PC-9 (cell line): ENCODE data around the gene NLGN1.

Source experiments
- EZH2 ChIP-seq: fragments of 200-600 bp; sonication (generic); IDR thresholded peaks from 2 replicates; pipeline ENCODE4 v1.8.0; 2017; ENCODE audit warnings: antibody characterized with exemption, low read depth
- TF ChIP-seq, protein P1 (sequence below): fragments of 200-600 bp; sonication (generic); conservative IDR thresholded peaks from 2 replicates; pipeline ENCODE4 v1.6.1; 2017; ENCODE audit warnings: mixed run types, antibody characterized with exemption, mild to moderate bottlenecking, moderate library complexity

DNA sequence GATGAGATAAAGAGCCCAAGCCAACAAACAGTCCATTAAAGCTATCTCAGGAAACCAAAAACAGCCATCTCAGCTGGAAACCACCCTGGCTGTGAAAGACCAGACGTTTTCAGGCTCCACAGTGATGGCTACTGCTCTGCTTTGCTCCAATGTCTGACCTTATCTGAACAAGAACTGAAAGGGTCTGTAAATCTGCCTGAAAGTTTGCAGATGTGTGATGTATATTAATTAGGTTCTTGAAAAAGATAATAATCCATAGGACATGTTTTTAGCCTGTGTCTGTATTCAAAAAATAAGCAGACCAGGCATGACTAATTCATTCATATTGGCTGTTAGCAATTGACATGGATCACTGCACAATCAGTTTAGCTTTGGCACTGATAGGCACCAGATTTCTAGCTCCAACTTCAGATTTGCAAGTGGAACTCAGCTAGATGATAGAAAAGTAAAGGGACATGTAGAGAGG, 850.2 kb downstream of the NLGN1 start:
- TF ChIP-seq, protein P1, sequence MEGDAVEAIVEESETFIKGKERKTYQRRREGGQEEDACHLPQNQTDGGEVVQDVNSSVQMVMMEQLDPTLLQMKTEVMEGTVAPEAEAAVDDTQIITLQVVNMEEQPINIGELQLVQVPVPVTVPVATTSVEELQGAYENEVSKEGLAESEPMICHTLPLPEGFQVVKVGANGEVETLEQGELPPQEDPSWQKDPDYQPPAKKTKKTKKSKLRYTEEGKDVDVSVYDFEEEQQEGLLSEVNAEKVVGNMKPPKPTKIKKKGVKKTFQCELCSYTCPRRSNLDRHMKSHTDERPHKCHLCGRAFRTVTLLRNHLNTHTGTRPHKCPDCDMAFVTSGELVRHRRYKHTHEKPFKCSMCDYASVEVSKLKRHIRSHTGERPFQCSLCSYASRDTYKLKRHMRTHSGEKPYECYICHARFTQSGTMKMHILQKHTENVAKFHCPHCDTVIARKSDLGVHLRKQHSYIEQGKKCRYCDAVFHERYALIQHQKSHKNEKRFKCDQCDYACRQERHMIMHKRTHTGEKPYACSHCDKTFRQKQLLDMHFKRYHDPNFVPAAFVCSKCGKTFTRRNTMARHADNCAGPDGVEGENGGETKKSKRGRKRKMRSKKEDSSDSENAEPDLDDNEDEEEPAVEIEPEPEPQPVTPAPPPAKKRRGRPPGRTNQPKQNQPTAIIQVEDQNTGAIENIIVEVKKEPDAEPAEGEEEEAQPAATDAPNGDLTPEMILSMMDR, result no peak
- no peak for TF ChIP-seq EZH2
